Activated T-cell treated with anti-CD3 and anti-CD28 coated beads, Interleukin-2, amount 50 U/mL, for 1 hour (primary cell): ENCODE measurements around the gene RAB11B.
"Not testable (repeated sequence)": the region's sequence is repeated elsewhere in the genome, so short reads cannot be mapped to it uniquely, and the experiment has no call there.

Experiments used
- DNase-seq: peaks from one replicate; pipeline ENCODE4 v3.0.0-alpha.2; 2020

RAB11B gene

GRCh38 chr19:8441725-8442544 is 51.8 kb downstream of the RAB11B start:
- no peak for DNase-seq

GRCh38 chr19:8444140-8444676 is 54.0 kb downstream of the RAB11B start:
- DNase-seq, result not testable (repeated sequence)

- DNase-seq, result peak; percentile 100
Measured at GRCh38 chr19:8444677-8445487, 54.7 kb downstream of the RAB11B start, which contains the start of gene HNRNPM. TSS of gene HNRNPM (plus strand) at chr19:8444975. CDS start at chr19:8444999, 24 bp downstream.

- DNase-seq, result no peak
Measured at GRCh38 chr19:8445488-8446001, 55.4 kb downstream of the RAB11B start.

- no peak for DNase-seq
Measured at GRCh38 chr19:8446061-8446709, 56.0 kb downstream of the RAB11B start.

GRCh38 chr19:8449830-8450229 is 59.7 kb downstream of the RAB11B start:
- no peak for DNase-seq

- no peak for DNase-seq
Measured at GRCh38 chr19:8451377-8451776, 61.2 kb downstream of the RAB11B start.

GRCh38 chr19:8451885-8452284 is 61.7 kb downstream of the RAB11B start:
- no peak for DNase-seq

- DNase-seq, result no peak
Measured at GRCh38 chr19:8452446-8453123, 62.4 kb downstream of the RAB11B start.

- no peak for DNase-seq
Measured at GRCh38 chr19:8453616-8454015, 63.5 kb downstream of the RAB11B start.
